GM21786 (cell line): ENCODE results near the gene FMN1.

Experiments used
- ATAC-seq: cut with Tn5 transposase; IDR thresholded peaks from one replicate; pipeline ENCODE4 v1.9.1; 2021; ENCODE audit not compliant: unreplicated experiment

The FMN1 gene

DNA sequence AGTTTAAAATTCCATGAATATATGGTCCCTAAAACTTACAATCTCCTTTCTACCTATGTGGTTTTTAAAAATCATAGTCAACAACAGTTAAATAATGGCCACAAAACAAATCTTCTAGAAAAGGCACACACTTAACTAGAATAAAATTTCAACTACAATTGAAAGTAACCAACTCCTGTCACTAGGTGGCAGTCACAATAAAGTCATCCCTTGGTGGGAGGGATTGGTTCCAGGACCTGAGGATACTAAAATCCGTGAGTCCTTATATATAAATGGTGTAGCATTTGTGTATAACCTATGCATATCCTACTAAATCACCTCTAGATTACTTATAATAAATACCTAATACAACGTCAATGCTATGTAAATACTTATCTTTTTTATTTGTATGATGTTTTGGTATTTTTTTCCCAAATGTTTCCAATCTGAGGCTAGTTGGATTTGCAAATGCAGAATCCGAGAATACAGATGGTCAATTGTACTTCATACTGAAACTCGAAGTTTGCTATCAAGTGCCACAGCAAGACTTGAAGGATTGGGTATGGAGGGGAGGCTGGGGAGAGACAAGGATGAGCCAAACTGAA lies 172.6 kb downstream of the FMN1 start:
- no peak for ATAC-seq

DNA sequence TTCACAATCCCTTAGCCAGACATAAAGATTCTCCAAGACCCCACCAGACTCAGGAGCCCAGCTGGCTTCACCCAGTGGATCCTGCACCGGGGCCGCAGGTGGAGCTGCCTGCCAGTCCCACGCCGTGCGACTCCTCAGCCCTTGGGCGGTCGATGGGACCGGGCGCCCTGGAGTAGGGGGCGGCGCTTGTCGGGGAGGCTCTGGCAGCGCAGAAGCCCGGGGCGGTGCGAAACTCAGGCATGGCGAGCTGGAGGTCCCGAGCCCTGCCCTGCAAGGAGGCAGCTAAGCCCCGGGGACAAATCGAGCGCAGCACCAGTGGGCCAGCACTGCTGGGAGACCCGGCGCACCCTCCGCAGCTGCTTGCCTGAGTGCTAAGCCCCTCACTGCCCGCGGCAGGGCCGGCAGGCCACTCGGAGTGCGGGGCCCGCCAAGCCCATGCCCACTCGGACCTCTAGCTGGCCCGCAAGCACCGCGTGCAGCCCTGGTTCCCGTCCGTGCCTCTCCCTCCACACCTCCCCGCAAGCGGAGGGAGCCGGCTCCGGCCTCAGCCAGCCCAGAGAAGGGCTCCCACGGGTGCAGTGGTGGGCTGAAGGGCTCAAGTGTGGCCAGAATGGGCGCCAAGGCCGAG lies 175.0 kb downstream of the FMN1 start:
- no peak for ATAC-seq

DNA sequence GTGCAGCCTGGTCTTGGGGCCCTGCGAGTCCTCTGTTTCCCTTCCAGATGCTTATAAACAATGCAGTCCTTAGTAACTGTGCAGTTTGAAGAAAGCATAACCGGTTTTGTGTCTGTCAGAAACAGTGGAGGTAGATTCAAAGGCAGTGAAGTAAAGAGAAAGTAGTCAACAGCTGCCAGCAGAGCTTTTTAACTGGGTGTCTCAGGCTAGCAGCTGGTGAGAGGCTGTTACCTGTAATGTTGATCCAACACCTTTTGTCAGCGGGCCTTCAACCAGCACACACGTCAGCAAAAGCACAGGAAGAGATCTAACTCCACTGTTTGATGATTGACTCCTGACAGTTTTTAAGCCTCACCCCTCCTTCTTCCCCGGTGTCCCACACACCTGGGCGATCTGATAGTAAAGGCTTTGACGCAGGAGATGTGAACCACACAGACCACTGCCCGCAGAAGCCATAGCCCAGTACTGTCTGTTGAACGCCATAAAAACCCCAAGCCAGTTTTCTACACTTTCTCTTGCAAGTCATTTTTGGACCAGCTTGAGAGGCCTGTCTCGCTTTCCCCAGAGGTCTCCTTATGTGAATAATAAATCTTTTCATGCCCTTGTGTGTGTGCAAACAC lies 178.0 kb downstream of the FMN1 start:
- no peak for ATAC-seq

DNA sequence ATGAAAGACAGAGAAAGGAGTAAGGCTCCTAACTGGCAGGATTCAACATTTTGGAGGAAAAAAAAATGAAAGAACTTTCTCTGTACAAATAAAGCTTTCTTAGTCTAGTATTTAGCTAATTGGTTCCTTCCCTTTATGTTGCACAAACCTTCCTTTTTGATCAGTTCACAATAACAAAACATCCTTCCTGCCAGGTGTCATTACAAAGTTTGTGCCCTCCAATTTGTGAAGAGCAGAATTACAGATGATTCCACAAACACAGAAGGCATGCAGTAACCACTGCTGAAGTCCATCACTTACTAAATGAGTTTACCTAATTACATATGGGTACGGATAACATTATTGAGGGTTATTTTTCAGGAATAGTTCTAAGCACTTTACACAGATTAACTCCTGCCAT lies 179.9 kb downstream of the FMN1 start:
- no peak for ATAC-seq

DNA sequence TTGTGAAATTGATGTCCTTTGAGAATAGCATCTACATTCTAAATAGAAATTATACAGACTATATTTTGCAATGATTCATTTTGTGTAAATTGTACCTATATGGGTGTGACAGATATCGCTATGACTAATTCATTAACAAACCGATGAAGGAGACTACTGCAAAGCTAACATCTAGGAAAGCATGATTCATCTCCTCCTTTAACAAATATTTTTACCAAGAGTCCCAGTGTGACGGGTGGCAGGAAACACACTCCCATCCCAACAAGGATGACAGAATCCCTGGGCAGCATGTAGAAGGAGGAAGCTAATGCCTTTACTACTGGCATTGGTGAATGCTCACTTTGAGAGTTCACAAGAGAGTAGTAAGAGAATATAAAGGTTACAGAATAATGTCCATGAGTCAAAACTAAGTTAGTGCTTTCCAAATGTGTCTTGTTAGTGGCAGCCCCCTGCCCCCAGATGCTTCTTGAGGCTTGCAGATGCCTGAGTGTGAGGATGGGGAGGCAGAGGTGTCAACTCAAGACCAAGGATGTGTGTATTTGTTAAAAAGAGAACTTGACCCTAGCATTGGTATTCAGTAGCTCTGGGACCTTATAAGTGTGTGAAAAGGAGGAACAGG lies 180.6 kb downstream of the FMN1 start:
- no peak for ATAC-seq

DNA sequence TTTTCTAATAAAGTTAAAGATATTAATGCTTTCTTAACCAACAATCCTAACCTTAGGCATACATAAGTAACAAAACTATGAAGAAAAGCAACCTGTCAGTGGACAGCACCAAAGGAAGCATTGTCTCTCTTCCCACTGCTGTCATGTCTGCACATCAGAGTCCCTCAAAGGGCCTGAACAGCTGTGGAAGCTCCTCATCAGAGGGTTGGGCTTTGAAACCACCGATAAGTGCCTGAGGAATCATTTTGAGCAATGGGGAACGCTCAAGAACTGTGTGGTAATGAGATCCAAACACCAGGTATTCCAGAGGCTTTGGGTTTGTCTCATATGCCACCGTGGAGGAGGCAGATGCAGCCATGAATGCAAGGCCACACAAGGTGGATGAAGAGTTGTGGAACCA lies 182.5 kb downstream of the FMN1 start:
- ATAC-seq: no peak

DNA sequence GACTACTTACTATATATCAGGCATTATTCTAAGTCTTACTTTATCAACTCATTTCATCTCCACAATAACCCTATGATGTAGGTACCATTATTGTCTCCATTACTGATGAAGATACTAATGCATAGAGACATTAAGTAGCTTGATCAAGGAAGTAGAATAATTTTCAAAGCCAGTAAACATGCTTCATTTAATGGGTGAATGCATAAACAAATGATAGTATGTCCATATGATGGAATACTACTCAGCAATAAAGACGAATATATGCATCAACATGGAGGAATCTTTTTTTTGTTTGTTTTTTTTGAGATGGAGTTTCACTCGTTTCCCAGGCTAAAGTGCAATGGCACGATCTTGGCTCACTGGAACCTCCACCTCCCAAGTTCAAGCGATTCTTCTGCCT lies 184.9 kb downstream of the FMN1 start:
- no peak for ATAC-seq

DNA sequence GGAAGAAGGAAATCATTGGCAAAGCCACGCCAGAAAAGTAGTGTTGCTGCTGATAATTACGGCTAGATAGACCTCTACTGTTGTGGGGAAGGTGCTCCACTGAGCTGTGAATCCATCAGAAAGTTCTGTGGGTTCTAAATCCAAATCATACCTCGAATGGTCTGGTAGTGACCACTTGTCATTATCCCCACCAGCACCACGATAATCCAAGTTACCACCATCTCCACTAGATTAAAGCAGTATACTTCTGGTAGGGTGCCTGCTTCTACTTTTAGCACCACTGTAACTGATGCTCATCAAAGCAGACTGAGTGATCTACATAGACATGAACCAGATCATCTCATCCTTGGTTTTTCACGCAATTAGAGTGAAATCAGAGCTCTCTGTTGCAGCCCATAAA lies 185.5 kb downstream of the FMN1 start:
- ATAC-seq: no peak

DNA sequence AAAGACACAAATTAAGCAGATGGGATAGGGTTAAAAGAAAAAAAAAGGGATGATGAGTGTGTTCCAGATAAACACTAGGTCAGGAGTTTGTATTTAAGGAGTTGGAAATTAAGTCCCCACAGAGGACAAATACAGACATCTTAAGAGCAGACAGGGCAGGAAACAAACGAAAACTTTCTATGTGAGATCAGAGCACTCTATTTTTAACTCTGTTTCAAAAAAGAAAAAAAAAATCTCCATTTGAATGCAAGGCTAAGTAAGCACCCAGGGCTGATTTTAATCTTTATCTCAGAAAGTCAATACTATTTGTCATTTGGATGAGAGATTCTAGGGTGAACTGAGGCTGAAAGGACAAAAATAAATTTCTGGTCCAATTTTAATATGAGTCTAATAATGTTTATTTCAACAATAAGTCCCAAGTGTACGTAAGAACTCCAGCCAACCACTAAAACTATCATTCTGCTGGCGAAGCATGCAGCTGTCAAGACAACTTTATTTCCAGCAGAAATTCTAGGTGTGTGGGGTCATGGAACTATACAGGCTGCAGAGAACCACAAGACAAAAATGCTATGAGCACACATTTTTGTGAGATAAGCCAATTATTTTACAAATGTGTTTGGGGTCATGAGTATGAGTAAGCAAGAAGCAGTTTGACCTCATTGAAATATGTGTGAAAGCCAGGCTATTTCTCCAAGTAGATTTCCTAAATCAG lies 186.1 kb downstream of the FMN1 start:
- ATAC-seq: no peak

DNA sequence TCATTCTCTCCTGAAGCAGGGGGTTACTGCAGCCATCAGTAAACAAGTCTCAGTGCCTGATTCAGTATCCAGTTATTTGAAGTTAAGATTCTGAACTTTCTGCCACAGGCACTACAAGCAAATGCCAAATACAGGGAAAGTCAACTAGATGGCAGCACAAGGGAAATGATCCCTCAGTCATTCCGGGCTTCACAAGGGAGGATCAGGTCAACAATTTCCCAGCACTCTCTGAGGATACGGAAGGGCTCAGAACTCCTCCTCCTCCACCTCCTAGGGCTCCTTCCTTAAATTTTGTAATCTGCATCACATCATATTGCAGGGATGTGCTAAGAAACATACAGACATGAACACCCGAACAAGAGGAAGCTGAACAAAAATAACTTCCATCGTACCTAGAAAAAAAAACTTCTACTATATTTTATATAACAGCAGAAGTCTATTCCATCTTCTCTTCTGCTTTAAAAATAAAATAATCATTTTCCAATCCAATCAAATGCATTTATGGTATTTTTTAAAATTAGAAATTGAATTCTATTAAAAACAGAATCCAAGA lies 187.1 kb downstream of the FMN1 start:
- no peak for ATAC-seq

DNA sequence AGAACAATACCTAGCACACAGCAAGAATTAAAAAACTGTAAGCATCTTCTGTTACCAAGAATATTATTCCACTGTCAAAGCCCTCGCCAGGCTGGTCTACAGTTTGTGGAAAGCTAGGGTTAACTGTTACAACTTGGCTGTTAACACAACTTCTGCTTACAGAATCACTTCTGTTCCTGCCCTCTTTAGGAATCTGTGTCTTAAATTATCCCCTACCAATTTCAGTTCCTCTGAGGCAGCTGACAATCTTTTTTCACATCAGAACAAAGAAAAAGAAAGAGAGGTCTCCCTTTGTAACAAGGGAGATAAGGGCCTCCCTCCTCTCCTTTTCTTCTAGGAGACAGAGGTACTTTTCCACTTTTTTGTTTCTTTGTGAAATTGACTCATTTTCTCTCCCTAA lies 188.9 kb downstream of the FMN1 start:
- ATAC-seq: no peak

DNA sequence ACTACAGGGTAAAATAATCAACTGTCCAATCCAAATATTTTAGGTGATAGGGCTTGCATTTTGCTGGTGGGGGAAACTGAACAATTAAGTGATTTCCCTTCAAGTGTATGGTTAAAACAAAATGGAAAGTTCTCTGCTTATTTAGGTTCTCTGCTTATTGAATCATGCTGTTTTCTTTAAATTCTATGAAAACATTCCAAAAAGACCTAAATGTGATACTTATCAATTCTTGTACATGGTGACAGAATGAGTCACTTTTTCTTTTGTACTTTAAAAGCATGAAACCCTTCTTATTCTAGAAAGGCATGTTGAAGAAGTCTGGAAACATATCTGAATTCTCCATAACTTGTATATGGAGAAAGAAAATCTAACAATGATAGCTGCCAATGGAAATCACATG lies 192.6 kb downstream of the FMN1 start:
- no peak for ATAC-seq

DNA sequence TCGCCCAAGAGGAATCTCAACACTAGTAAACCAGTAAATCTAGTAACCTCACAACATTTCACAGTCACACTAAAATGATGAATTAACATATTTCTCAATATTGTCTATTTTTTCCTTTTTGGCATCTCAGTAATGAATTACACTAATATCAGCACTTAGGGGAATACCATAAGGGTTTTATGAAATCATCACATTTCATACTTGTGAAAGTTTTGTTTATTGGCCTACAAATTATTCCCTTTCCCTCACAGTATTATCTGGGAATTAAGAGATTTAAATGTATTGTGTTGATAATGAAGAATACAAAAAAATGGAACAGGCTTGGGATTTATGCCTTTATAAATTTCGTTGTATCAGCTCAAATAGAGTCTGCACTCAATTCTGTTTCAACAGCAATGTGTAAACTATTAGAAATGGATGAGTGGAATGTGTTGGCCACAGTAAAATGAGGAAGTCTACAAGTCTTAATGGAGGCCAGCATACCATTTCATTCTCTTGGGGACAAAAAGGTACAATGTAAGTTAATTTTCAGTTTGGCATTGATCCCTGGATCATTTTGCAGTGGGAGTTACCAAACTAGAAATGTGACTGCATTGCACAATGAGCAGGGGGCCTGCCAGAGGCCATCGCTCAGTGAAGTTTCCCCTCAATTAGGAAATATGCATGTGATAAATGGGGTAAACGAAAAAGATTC lies 195.4 kb downstream of the FMN1 start:
- no peak for ATAC-seq

DNA sequence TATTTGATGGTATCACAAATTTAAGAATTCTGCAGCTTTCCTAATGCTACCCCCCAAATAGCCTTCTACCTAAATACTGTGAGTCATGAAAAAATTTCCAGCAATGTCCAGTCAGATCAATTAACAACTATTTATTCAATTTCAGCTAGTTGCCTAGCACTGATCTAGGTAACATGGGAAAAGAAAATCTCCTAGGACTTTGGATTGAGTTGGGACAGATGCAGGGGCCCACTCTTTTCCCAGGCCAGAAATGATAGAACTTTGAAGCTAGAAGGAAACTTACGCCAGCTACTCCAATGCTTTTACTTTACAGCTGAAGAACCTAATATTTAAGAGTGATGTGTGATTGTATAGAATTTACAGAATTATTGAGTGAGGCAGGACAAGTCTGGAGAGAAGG lies 196.3 kb downstream of the FMN1 start:
- no peak for ATAC-seq

DNA sequence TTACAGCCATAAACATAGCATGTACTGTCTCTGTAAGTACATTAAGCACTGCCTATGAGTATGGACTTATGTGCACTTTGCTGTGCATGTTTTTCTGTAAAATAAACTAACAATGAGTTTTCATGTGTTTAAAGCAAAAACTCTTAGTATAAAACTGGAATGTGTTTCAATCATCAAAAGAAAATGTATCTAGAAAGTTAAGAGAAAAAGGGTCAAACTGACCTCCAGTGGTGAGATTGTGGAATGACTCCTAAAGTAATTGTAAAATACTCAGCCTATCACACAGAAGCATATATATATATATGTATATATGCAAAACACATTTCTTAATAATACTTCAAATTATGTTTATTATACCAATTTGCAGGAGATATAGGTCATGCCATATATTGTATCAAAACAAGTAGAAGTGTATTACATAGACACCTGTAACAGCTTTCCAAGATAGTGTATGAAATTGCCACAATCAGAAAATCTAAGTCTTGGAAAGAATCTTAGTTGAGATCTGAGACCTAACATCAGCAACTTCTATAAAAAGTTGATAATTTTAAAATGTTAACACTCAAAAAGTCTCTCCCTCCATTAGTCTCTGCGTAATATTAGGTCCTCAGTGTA lies 199.6 kb downstream of the FMN1 start:
- no peak for ATAC-seq

DNA sequence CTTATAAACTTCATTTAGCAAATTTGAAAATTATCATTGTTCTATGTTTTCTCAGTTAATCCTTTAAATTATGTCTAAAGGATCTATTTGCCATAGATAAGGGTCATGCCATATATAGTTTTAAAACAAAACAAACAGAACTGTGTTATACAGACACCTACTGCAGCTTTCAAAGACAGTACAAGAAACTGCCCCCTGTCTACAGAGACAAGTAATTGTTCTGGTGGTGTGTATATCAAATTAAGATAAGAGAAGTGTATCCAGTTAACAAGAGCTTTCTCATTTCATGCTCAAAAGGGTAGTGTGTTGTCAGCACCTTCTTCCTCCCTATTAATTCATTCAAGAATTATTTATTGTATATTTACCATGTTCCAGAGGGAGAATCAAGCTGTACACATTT lies 201.2 kb downstream of the FMN1 start:
- ATAC-seq: no peak

DNA sequence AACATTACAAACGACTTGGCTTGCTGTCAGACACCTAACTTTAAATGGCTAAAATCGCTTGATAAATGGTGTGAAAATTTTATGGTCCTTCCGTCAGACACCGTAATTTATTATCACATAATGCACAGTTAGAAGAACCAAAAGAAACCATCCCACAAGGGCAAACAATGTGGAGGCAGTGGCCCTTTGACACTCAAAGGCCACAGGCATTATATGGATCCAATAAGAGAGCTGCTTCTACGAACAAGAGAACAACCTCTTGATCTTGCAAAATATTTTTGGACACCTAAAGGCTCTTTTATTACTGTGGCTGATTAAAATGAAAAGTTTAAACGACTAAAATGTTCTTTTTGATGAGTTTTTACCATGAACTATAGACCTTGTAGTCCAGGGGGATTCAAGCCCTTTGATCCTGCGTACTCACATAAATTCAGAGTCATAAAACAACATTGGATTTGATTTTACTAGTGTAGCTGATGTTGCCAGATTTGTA lies 202.8 kb downstream of the FMN1 start:
- ATAC-seq: no peak

DNA sequence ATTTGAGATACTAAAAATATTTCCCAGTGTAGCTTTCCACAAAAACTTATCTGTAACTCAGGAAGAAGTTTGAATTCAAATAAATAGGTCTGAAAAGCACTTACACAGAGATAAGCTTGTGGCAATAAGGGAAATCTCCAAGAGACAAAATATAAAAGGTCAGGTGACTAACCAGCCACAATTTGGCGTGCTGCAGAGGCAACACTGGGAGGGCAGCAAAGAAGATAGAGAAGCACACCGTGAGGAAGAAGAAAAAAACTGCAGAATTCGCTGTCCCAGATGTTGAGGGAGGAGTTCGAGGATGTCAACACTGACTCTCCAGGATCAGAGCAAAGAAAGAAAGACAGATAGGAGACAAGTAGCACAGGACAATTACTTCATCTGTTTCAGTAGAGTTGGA lies 204.4 kb downstream of the FMN1 start:
- no peak for ATAC-seq

DNA sequence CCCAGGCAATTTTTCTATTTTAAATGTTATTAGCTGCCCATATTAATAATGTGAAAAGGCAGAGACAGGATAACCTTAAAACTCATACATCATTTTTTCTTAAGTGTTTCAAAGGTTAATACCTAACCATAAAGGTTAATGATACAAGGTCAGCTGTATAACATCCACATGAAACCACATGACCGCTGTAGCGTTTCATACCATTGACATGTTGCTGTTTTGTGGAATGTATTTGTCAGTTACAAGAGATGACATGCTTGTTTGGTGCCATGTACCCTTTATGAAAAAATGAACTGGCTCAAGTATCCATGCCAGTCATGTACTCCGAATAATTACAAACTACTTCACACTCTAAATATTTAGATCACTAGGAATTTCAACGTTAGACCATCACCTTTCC lies 207.4 kb downstream of the FMN1 start:
- no peak for ATAC-seq

DNA sequence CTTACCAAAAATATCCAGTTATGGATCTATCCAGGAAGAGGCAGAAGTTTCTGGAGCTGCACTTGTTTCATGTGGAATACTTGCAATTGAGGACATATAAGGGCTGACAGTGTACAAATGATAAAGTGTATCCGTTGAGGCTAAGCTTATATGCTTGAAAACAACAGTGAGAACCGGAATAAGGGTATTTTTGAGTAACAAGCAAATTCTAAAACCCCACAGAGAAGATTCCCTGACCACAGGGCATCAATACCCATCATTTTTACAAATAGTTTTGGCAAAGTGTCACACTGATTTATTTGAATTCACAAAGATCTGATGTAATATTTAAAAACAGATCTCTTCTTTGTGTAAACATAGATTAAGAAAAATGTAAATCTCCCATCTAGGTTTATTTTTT lies 208.4 kb downstream of the FMN1 start:
- no peak for ATAC-seq
